Stimulated activated naive CD8-positive, alpha-beta T cell treated with anti-CD3 and anti-CD28 coated beads, Interleukin-15, amount 100 ng/mL, for 72 hours (primary cell): ENCODE results near the gene EDC3.
A peak's percentile ranks its signal among the peaks of the same experiment; 100 is the strongest.

Experiments used
- ATAC-seq: fragments of 150-1000 bp; cut with Tn5 transposase; 2 replicates; pipeline ENCODE4 v1.10.0; 2021; ENCODE audit warnings: mild to moderate bottlenecking, moderate library complexity
- DNase-seq, 2 donors: peaks; one replicate each; pipeline ENCODE4 v3.0.0; 2021 to 2022
- H3K27ac Mint-ChIP-seq, 2 donors: one replicate each; pipeline ENCODE4 v1.8.0; 2022; ENCODE audit warnings: mild to moderate bottlenecking in 2 of 2, mixed read lengths in 2 of 2, moderate library complexity in 2 of 2
- H3K27me3 Mint-ChIP-seq: one replicate; pipeline ENCODE4 v1.8.0; 2022; ENCODE audit warnings: mixed read lengths
- H3K4me1 Mint-ChIP-seq: one replicate; pipeline ENCODE4 v1.8.0; 2022; ENCODE audit warnings: mild to moderate bottlenecking, mixed read lengths
- H3K4me3 Mint-ChIP-seq, 2 donors: one replicate each; pipeline ENCODE4 v1.8.0; 2022; ENCODE audit warnings: mild to moderate bottlenecking in 2 of 2, mixed read lengths in 2 of 2, moderate library complexity in 1 of 2
- H3K9me3 Mint-ChIP-seq, 2 donors: one replicate each; pipeline ENCODE4 v1.8.0; 2022; ENCODE audit warnings: mixed read lengths in 2 of 2

Gene EDC3

GRCh38 chr15:74628199-74628598 lies 67.6 kb downstream of the EDC3 start:
- DNase-seq (no peak), ATAC-seq (no peak)
- H3K4me3 Mint-ChIP-seq, result no peak overlapping the region
- peaks cover 66% of the 10 kb centered on the region for H3K4me1 Mint-ChIP-seq
- no peaks in the 10 kb centered on the region for H3K9me3 Mint-ChIP-seq
- H3K27ac Mint-ChIP-seq, result peak overlapping the region; percentile 92 to 94
- H3K27me3 Mint-ChIP-seq, result no peaks in the 10 kb centered on the region

- ATAC-seq (no peak), DNase-seq (no peak)
- Mint-ChIP-seq H3K4me3 (no peak overlapping the region), H3K4me1 (peaks cover 67% of the 10 kb centered on the region), H3K27me3 (no peaks in the 10 kb centered on the region), H3K9me3 (no peaks in the 10 kb centered on the region), H3K27ac (peak overlapping the region; percentile 92 to 94)
Measured at GRCh38 chr15:74627766-74628165, 68.1 kb downstream of the EDC3 start.

- Mint-ChIP-seq H3K4me3 (no peak overlapping the region), H3K4me1 (peaks cover 65% of the 10 kb centered on the region)
Measured at GRCh38 chr15:74626752-74627692, 68.8 kb downstream of the EDC3 start.

DNA sequence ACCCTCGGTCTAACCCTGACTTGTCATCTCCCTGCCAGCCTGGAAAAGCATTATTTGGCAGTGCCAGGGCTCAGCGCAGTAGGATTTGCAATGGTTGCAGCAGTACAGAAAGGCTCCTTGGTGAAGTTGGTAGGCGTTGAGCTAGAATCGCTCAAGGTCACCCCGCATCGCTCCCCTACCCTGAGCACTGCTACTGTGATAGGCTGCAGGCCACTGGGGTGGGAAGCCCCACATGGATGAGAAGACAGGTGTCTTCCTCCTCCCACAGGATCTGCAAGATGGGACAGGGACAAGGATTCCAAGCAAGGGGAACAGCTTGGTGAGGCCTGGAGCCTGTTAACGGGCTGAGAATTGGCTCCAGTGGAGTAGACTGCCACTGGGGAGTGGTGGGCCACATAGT lies 69.5 kb downstream of the EDC3 start:
- Mint-ChIP-seq H3K4me1 (peaks cover 70% of the 10 kb centered on the region), H3K27me3 (no peaks in the 10 kb centered on the region)

More at GRCh38 chr15:74626752-74627692, 68.8 kb downstream of the EDC3 start:
- ATAC-seq, result peak; percentile 70
- Mint-ChIP-seq H3K9me3 (no peaks in the 10 kb centered on the region), H3K27ac (peak overlapping the region; percentile 93 to 94), H3K27me3 (no peaks in the 10 kb centered on the region)
- no peak for DNase-seq

DNA sequence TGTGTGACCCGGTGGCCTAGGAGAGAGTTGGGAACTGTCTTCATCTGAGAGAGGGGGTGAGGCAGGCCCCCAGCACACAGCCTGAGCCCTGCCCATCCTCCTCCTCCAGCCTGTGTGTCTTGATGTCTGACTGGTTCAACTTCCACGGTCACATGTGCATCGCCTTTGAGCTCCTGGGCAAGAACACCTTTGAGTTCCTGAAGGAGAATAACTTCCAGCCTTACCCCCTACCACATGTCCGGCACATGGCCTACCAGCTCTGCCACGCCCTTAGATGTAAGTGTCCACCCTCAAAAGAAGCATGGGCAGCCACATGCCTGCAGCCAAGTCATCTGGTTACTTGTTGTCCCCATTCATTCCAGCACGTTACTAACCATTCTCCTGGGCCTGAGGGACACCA lies 70.1 kb downstream of the EDC3 start:
- Mint-ChIP-seq H3K9me3 (no peaks in the 10 kb centered on the region), H3K4me3 (no peak overlapping the region), H3K27ac (peak overlapping the region in 1 of 2 donors; percentile 80), H3K27me3 (no peaks in the 10 kb centered on the region), H3K4me1 (peaks cover 76% of the 10 kb centered on the region)
- DNase-seq (no peak), ATAC-seq (no peak)

More for the DNA sequence above, 69.5 kb downstream of the EDC3 start:
- Mint-ChIP-seq H3K4me3 (no peak overlapping the region), H3K27ac (peak overlapping the region in 1 of 2 donors; percentile 80), H3K9me3 (no peaks in the 10 kb centered on the region)
- no peak for ATAC-seq
- no peak for DNase-seq

- H3K9me3 Mint-ChIP-seq, result no peaks in the 10 kb centered on the region
- no peaks in the 10 kb centered on the region for H3K27me3 Mint-ChIP-seq
- no peak overlapping the region for H3K4me3 Mint-ChIP-seq
- H3K4me1 Mint-ChIP-seq, result peaks cover 91% of the 10 kb centered on the region
- peak overlapping the region in 1 of 2 donors; percentile 93 for H3K27ac Mint-ChIP-seq
- DNase-seq (no peak), ATAC-seq (no peak)
Measured at GRCh38 chr15:74624020-74624602, 71.7 kb downstream of the EDC3 start.

DNA sequence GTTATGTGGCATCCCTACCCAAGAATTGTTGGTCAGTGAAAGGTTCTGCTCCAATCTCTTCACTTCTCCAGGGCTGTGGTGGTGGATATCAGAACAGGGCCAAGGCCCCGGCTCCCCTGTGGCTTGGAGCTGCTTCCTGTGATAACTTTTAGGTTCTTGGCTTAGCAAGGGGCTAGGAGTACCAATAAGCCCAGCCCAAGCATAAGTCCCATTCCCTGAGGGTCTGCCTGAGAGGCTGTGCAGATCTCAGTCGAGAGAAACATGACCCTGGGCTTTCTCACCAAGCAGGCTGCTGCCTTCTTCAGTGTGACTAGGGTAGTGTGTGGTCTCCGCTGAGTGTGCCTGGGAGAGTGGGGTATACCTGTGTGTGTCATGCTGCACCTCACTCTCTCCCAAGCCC lies 73.1 kb downstream of the EDC3 start:
- Mint-ChIP-seq H3K4me3 (no peak overlapping the region), H3K27ac (no peak overlapping the region), H3K9me3 (no peaks in the 10 kb centered on the region), H3K27me3 (no peaks in the 10 kb centered on the region), H3K4me1 (peaks cover 91% of the 10 kb centered on the region)
- DNase-seq, result no peak
- no peak for ATAC-seq

GRCh38 chr15:74621936-74622335 lies 73.9 kb downstream of the EDC3 start:
- no peak for DNase-seq
- no peaks in the 10 kb centered on the region for H3K27me3 Mint-ChIP-seq

DNA sequence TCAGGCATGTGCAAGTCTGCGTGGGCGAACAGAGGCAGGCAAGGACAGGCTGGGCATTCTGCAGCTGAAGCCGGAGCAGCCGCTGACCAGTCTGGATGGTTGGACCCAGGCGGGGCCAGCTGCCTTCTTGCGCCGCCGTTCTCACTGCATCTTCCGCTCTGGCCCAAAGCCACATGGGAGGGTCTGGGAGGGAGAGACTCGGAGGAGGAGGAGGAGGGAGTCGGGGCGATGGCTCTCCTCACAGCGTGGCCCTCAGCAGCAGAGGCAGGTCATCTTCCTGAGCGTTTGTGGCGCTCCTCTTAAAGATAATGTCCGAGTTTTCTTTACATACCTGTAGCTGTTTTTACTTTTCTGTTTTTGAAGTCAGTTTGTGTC lies 74.3 kb downstream of the EDC3 start:
- no peaks in the 10 kb centered on the region for H3K9me3 Mint-ChIP-seq
- peaks cover 91% of the 10 kb centered on the region for H3K4me1 Mint-ChIP-seq
- DNase-seq (no peak), ATAC-seq (no peak)
- H3K27ac Mint-ChIP-seq, result peak overlapping the region in 1 of 2 donors; percentile 97
- H3K4me3 Mint-ChIP-seq, result no peak overlapping the region
- no peaks in the 10 kb centered on the region for H3K27me3 Mint-ChIP-seq

More at GRCh38 chr15:74621936-74622335, 73.9 kb downstream of the EDC3 start:
- peaks cover 91% of the 10 kb centered on the region for H3K4me1 Mint-ChIP-seq
- no peak for ATAC-seq
- no peaks in the 10 kb centered on the region for H3K9me3 Mint-ChIP-seq
- no peak overlapping the region for H3K4me3 Mint-ChIP-seq
- H3K27ac Mint-ChIP-seq, result peak overlapping the region in 1 of 2 donors; percentile 72

DNA sequence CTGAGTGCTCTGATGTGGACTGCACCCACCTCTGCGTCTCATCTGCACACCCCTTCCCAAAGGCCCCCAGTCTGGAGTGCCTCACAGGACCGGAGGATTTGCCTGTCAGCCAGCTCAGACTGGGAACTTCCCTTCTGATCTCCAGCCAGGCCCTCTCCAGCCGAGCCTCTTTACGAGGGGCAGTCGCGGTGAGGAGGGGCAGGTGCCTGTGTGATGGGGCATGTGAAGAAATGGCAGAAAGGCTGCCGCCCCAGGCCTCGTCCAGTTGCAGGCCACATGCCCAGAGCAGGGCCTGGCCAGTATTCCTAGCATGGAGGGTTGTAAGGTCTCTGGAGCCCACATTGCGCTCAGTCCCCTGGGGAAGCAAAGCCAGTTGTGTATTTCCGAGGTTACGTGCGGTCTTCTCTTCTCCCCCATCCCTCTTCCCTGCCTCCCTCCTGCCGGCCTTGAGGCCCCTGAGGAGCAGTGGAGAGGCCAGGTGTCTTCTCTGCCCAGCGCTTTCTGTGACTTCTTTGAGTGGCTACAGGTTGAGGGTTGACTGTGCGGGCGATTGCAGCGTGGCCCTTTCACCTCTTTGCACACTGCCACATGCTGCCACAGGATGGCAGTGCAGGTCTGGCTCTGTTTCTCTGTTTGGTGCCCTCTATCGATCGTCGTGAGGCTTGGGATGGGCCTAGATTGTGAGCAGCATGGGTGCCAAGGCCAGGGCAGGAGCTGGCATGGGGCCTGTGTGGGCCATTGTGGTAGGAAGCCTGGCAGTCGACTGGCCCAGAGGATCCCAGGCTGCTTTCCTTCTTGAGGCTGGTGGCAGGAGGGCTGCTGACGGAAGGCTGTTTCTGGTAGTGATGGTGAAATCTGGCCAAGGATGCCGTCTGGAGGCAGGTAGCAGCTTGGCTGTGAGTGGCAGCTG lies 74.9 kb downstream of the EDC3 start:
- H3K4me3 Mint-ChIP-seq, result no peak overlapping the region
- no peaks in the 10 kb centered on the region for H3K27me3 Mint-ChIP-seq
- ATAC-seq, result peak; percentile 92
- peak; percentile 73 to 81 for DNase-seq
- H3K27ac Mint-ChIP-seq, result peak overlapping the region; percentile 66 to 97
- H3K4me1 Mint-ChIP-seq, result peaks cover 88% of the 10 kb centered on the region
- no peaks in the 10 kb centered on the region for H3K9me3 Mint-ChIP-seq

DNA sequence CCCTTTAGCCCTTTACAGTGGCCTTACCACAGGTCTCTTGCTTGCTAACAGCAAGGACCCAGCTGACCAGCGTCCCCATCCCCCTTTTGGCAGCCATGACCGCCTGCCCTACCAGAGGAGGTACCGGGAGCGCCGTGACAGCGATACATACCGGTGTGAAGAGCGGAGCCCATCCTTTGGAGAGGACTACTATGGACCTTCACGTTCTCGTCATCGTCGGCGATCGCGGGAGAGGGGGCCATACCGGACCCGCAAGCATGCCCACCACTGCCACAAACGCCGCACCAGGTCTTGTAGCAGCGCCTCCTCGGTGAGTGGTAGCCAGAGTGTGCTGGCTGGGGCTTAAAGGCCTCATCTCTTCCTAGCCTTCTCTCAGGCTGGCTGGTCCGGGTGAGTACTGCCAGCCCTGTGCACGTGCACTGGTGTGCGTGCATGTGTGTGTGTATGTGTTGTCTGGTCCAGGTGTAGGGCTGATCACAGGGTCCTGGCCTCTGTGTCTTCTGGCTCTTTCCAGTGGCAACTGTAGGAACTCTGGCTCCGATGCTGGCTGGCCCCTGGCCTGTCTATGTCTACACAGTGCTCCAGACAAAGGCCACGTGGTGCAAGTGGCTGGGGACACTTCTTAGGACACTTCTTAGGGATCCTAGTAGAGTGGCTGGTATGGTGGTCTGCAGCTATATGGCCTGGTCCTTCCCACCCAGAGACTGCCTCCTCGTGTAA lies 75.7 kb downstream of the EDC3 start:
- Mint-ChIP-seq H3K4me1 (peaks cover 80% of the 10 kb centered on the region), H3K4me3 (no peak overlapping the region), H3K27me3 (no peaks in the 10 kb centered on the region), H3K9me3 (no peaks in the 10 kb centered on the region), H3K27ac (peak overlapping the region in 1 of 2 donors; percentile 86)
- no peak for DNase-seq
- ATAC-seq, result no peak

GRCh38 chr15:74618841-74619596 lies 76.8 kb downstream of the EDC3 start:
- Mint-ChIP-seq H3K27me3 (no peaks in the 10 kb centered on the region), H3K4me3 (peak overlapping the region in 1 of 2 donors; percentile 14), H3K9me3 (no peaks in the 10 kb centered on the region), H3K27ac (peak overlapping the region in 1 of 2 donors; percentile 86), H3K4me1 (peaks cover 73% of the 10 kb centered on the region)
- ATAC-seq (no peak), DNase-seq (no peak)

DNA sequence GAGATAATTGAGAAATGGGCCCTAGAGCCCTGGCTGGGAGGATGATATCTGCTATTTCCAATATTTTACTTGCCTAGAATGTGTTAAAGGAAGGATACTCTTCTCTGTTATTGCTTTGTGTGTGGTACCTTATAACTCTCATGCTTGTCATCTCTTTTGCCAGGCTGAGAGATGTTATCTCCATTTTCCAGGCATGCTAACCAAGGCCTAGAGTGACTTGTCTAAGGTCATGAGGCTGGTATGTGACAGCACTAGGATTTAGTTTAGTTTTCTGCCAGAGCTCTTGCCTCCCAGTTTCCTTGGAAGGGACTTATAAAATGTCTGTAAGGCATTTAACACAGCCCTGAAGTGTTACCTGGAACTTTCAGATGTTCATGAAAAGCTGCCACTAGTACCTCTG lies 78.8 kb downstream of the EDC3 start:
- DNase-seq (no peak), ATAC-seq (no peak)
- H3K4me3 Mint-ChIP-seq, result peak overlapping the region; percentile 96 to 97
- H3K4me1 Mint-ChIP-seq, result peaks cover 75% of the 10 kb centered on the region
- peak overlapping the region; percentile 97 to 99 for H3K27ac Mint-ChIP-seq
- H3K27me3 Mint-ChIP-seq, result no peaks in the 10 kb centered on the region
- H3K9me3 Mint-ChIP-seq, result no peaks in the 10 kb centered on the region

- H3K27me3 Mint-ChIP-seq, result no peaks in the 10 kb centered on the region
- ATAC-seq (no peak), DNase-seq (peak; percentile 38 to 61)
- no peaks in the 10 kb centered on the region for H3K9me3 Mint-ChIP-seq
- H3K27ac Mint-ChIP-seq, result peak overlapping the region; percentile 97 to 99
- peaks cover 70% of the 10 kb centered on the region for H3K4me1 Mint-ChIP-seq
- H3K4me3 Mint-ChIP-seq, result peak overlapping the region; percentile 96 to 97
Measured at GRCh38 chr15:74616366-74616939, 79.4 kb downstream of the EDC3 start.
